K562 (cell line): ENCODE results near the gene EGFR. TPM values are rescaled to one million over a fixed set of nuclear protein-coding genes. Genes with fewer than 3 reads are reported as not detected.

Experiments used
- ATAC-seq: fragments of 200-7000 bp; cut with Tn5 transposase; 3 replicates; pipeline ENCODE4 v1.9.1; 2020; ENCODE audit warnings: moderate library complexity
- BruUV-seq: library from RNA; stranded (reverse); fragments of 400-500 nt; replicated peaks from 2 replicates; lab custom pipeline; 2021; lab: Mats Ljungman, UMichigan
- CTCF ChIA-PET: fragments of 300-600 bp; formaldehyde crosslinking; extraction: SDS; loops from one replicate; lab custom pipeline; 2021; ENCODE audit warnings: low intra/inter-chr PET ratio; lab: Yijun Ruan, JAX
- POLR2A ChIA-PET: fragments of 300-600, 350-650 bp; sonication (Branson Sonifier 250); formaldehyde crosslinking; extraction: SDS; loops from one replicate; lab custom pipeline; 2021; ENCODE audit warnings: antibody characterized with exemption, inconsistent platforms; lab: Yijun Ruan, JAX
- DNase-seq, 4 experiments: peaks; one replicate each; pipeline versions ENCODE4 v3.0.0 to v3.0.0-alpha.2; 2011 to 2018; ENCODE audit warnings: low spot score in 3 of 4, mixed read lengths in 3 of 4; ENCODE audit errors: extremely low read depth in 1 of 4
- FAIRE-seq: peaks from 2 replicates; lab custom pipeline; 2011; peaks lifted over from hg19 to GRCh38; lab: Jason Lieb, UNC
- H2AFZ ChIP-seq: 2 replicates; pipeline ENCODE4 v1.6.0; 2011; ENCODE audit warnings: low read depth, low read length, control low read depth, inconsistent platforms
- H3K27ac ChIP-seq: fragments of 200-600 bp; 3 replicates; pipeline ENCODE4 v1.8.0; 2011; ENCODE audit warnings: low read depth, mild to moderate bottlenecking, control low read depth, inconsistent platforms, low read length, moderate library complexity, mixed read lengths; ENCODE audit errors: extremely low read depth
- H3K27me3 ChIP-seq, 2 experiments: fragments of 300-600 bp in 1 of 2; 2 replicates in 1 of 2; 3 replicates in 1 of 2; pipeline versions ENCODE4 v1.6.0 to v1.8.0; 2011; ENCODE audit warnings: inconsistent platforms in 2 of 2, low read length in 2 of 2, mild to moderate bottlenecking in 1 of 2, mixed read lengths in 1 of 2, moderate library complexity in 1 of 2; ENCODE audit not compliant: control insufficient read depth in 2 of 2, insufficient read depth in 2 of 2
- H3K36me3 ChIP-seq: fragments of 300-600 bp; 3 replicates; pipeline ENCODE4 v1.8.0; 2011; ENCODE audit warnings: mild to moderate bottlenecking, low read length, inconsistent platforms; ENCODE audit not compliant: control insufficient read depth, insufficient read depth
- H3K4me1 ChIP-seq, 2 experiments: fragments of 200-600 bp in 1 of 2; replicated peaks in 1 of 2; 2 replicates in 1 of 2; 3 replicates in 1 of 2; pipeline versions ENCODE4 v1.5.1 to v1.8.0; 2011; ENCODE audit warnings: inconsistent platforms in 2 of 2, low read length in 2 of 2, mild to moderate bottlenecking in 1 of 2, mixed read lengths in 1 of 2, moderate library complexity in 1 of 2; ENCODE audit not compliant: control insufficient read depth in 2 of 2, insufficient read depth in 2 of 2
- H3K4me2 ChIP-seq: 2 replicates; pipeline ENCODE4 v1.6.1; 2011; ENCODE audit warnings: low read length, control low read depth, inconsistent platforms, mixed read lengths; ENCODE audit not compliant: insufficient read depth
- H3K4me3 ChIP-seq: fragments of 200-600 bp; sonication (generic), shearing (Covaris generic); 2 replicates; pipeline ENCODE4 v1.5.1; 2016; ENCODE audit warnings: control low read depth, inconsistent platforms
- H3K79me2 ChIP-seq: fragments of 200-600 bp; 3 replicates; pipeline ENCODE4 v1.8.0; 2011; ENCODE audit warnings: low read length, inconsistent platforms; ENCODE audit not compliant: control insufficient read depth, insufficient read depth
- H3K9ac ChIP-seq, 2 experiments: 2 replicates each; pipeline versions ENCODE4 v1.6.0 to v1.6.1; 2011; ENCODE audit warnings: low read depth in 2 of 2, low read length in 2 of 2, control low read depth in 1 of 2, inconsistent platforms in 1 of 2, mild to moderate bottlenecking in 1 of 2, mixed read lengths in 1 of 2; ENCODE audit not compliant: insufficient read depth in 1 of 2
- H3K9me1 ChIP-seq: one replicate; pipeline ENCODE4 v1.6.0; 2011; ENCODE audit warnings: inconsistent platforms, mild to moderate bottlenecking, low read length, moderate library complexity; ENCODE audit not compliant: control insufficient read depth, insufficient read depth
- H3K9me3 ChIP-seq: replicated peaks from 2 replicates; pipeline ENCODE4 v1.5.1; 2011; ENCODE audit warnings: low read depth, low read length, inconsistent platforms; ENCODE audit not compliant: control insufficient read depth, insufficient read depth
- H4K20me1 ChIP-seq: replicated peaks from 2 replicates; pipeline ENCODE4 v1.6.1; 2011; ENCODE audit warnings: low read length, inconsistent platforms, mixed read lengths; ENCODE audit not compliant: control insufficient read depth, insufficient read depth
- CBFA2T3 ChIP-seq: fragments of 450-650 bp; IDR thresholded peaks from 2 replicates; pipeline ENCODE4 v1.6.1; 2017
- CEBPG ChIP-seq, 3 experiments: fragments of 200-800 bp in 1 of 3; sonication (Bioruptor generic) in 1 of 3; sonication (generic) in 1 of 3; formaldehyde crosslinking in 1 of 3; IDR thresholded peaks in 2 of 3; conservative IDR thresholded peaks in 1 of 3; 2 replicates each; pipeline versions ENCODE4 v1.6.1 to v1.8.0; 2016 to 2022; ENCODE audit warnings: missing compliant biosample characterization in 2 of 3, missing genetic modification characterization in 2 of 3, mild to moderate bottlenecking in 1 of 3, missing genetic modification reagents in 1 of 3
- FOXJ3 ChIP-seq: sonication (generic); formaldehyde crosslinking; IDR thresholded peaks from 2 replicates; pipeline ENCODE4 v1.4.0; 2020; ENCODE audit warnings: mild to moderate bottlenecking, missing genetic modification reagents
- POLR2AphosphoS5 ChIP-seq: IDR thresholded peaks from 2 replicates; pipeline ENCODE4 v1.6.1; 2011; ENCODE audit warnings: mild to moderate bottlenecking, low read depth, low read length, moderate library complexity; ENCODE audit not compliant: control insufficient read depth, insufficient read depth
- POLR3G ChIP-seq: IDR thresholded peaks from 2 replicates; pipeline ENCODE4 v1.6.1; 2011; ENCODE audit not compliant: insufficient read length, insufficient replicate concordance; ENCODE audit errors: extremely low read depth
- ZBTB17 ChIP-seq: fragments of 450-650 bp; formaldehyde crosslinking; IDR thresholded peaks from 2 replicates; pipeline ENCODE4 v1.4.0; 2020; ENCODE audit warnings: mild to moderate bottlenecking
- ZC3H8 ChIP-seq: fragments of 450-650 bp; IDR thresholded peaks from 2 replicates; pipeline ENCODE4 v1.6.1; 2017
- ZNF444 ChIP-seq: fragments of 250-450 bp; sonication (Bioruptor Pico); IDR thresholded peaks from 2 replicates; pipeline ENCODE4 v1.4.0; 2020; ENCODE audit warnings: mild to moderate bottlenecking, moderate library complexity
- ZNF717 ChIP-seq: fragments of 250-450 bp; sonication (Bioruptor Pico); IDR thresholded peaks from 2 replicates; pipeline ENCODE4 v1.5.0; 2021
- WGBS: fragments of 100-300 bp; shearing (Covaris generic); methylation state at CpG from one replicate; pipeline ENCODE4 v1.1.6; 2016; ENCODE audit warnings: low coverage, mixed read lengths; ENCODE audit not compliant: insufficient coverage; ENCODE audit errors: missing lambda C conversion rate; 5-methylcytosine and 5-hydroxymethylcytosine counted together
- in situ Hi-C: fragments of 300-500 bp; cut with MboI; formaldehyde crosslinking; loops from 4 replicates; pipeline ENCODE4 v1.15.0; 2018; ENCODE audit warnings: inconsistent platforms, mixed read lengths
- intact Hi-C: fragments of 100-400 bp; cut with micrococcal nuclease; formaldehyde crosslinking; loops from 2 replicates; pipeline ENCODE4 v1.14.2; 2022
- polyA plus RNA-seq, 8 experiments: library from polyadenylated mRNA; depleted of rRNA in 4 of 8; stranded (reverse) in 5 of 8; unstranded in 3 of 8; fragments of >200 nt; fragmentation: Nextera tagmentation in 2 of 8; fragmentation: Illumina TruSeq in 1 of 8; extraction: Ambion mirVana in 2 of 8; extraction: Trizol in 1 of 8; gene quantifications; 2 replicates each; pipeline versions ENCODE4 v1.2.1 to v1.2.3, GENCODE V29; 2011 to 2014; ENCODE audit warnings: inconsistent platforms in 1 of 8, missing spikeins in 1 of 8
- total RNA-seq, 7 experiments: library from RNA; depleted of rRNA in 6 of 7; stranded (reverse); fragments of >200 nt in 6 of 7; fragmentation: Illumina TruSeq in 2 of 7; extraction: Trizol in 2 of 7; gene quantifications; 2 replicates each; pipeline versions ENCODE4 v1.2.1 to v1.2.3, GENCODE V29; 2011 to 2021; ENCODE audit warnings: low replicate concordance in 1 of 7
- TF ChIP-seq, protein P1 (sequence below): fragments of 450-650 bp; IDR thresholded peaks from 2 replicates; pipeline ENCODE4 v1.6.1; 2017; ENCODE audit warnings: antibody characterized with exemption, mild to moderate bottlenecking
- TF ChIP-seq, protein P2 (sequence below): fragments of 250-450 bp; sonication (Bioruptor Pico); IDR thresholded peaks from 2 replicates; pipeline ENCODE4 v1.4.0; 2020; ENCODE audit warnings: borderline replicate concordance
- TF ChIP-seq, protein P3 (sequence below): sonication (generic); formaldehyde crosslinking; IDR thresholded peaks from 2 replicates; pipeline ENCODE4 v1.8.0; 2022; ENCODE audit warnings: missing genetic modification reagents, mild to moderate bottlenecking, borderline replicate concordance
- TF ChIP-seq, protein P4 (sequence below): IDR thresholded peaks from 2 replicates; pipeline ENCODE4 v1.6.1; 2012; ENCODE audit warnings: low read depth, low read length, improper control_type of control experiment, borderline replicate concordance

Gene EGFR
- total and polyA plus RNA-seq, 9 of the 15 experiments (the other 6 are each of a cell fraction or from before 2014, with no cell fraction given): 0.13 TPM; not detected in 8

DNA sequence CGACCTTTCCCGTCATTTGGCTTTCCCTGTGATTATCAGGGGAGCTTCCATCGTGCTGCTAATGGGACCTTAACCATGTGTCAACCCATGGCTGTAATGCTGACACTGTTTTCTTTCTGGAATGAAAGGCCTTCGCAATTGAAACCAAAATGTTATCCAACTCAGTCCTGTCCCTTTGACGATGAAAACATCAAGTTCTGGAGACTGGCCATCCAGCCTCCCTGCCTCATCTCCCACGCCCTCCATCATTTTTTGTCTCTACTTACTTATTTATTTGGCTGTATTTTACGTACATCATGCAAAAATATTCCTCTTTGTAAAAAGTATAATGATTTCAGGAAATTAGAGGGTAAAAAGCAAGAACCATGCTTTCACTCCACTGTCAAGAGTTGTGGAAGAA lies 69.8 kb downstream of the EGFR start:
- ATAC-seq (no peak), FAIRE-seq (no peak), DNase-seq (no peak)
- BruUV-seq: no TSS peak
- intact Hi-C loops: no loop called here
- H3K4me2 ChIP-seq: no peak overlapping the region
- no peak overlapping the region for H3K9ac ChIP-seq
- H3K9me1 ChIP-seq: no peaks in the 10 kb centered on the region
- H3K27ac ChIP-seq: no peak overlapping the region
- no peak overlapping the region for H3K4me3 ChIP-seq
- H3K4me1 ChIP-seq: no peaks in the 10 kb centered on the region
- no peaks in the 10 kb centered on the region for H3K79me2 ChIP-seq
- H3K9me3 ChIP-seq: no peaks in the 10 kb centered on the region
- POLR2A ChIA-PET: no interaction called here
- CTCF ChIA-PET: no interaction called here
- H4K20me1 ChIP-seq: no peaks in the 10 kb centered on the region
- WGBS: 3% methylated on average over 7 of the region's 7 CpGs
- in situ Hi-C loops: no loop called here
- no peak overlapping the region for H2AFZ ChIP-seq
- H3K27me3 ChIP-seq: peaks cover 5 to 14% of the 10 kb centered on the region in 2 experiments; a peak in 4 of 5 replicates
- H3K36me3 ChIP-seq: no peaks in the 10 kb centered on the region
- no peak for TF ChIP-seq FOXJ3 (CRISPR knock-in tag)
- no peak for TF ChIP-seq POLR2AphosphoS5
- TF ChIP-seq ZNF717 (CRISPR knock-in tag): no peak
- no peak for TF ChIP-seq POLR3G
- TF ChIP-seq, protein P1, sequence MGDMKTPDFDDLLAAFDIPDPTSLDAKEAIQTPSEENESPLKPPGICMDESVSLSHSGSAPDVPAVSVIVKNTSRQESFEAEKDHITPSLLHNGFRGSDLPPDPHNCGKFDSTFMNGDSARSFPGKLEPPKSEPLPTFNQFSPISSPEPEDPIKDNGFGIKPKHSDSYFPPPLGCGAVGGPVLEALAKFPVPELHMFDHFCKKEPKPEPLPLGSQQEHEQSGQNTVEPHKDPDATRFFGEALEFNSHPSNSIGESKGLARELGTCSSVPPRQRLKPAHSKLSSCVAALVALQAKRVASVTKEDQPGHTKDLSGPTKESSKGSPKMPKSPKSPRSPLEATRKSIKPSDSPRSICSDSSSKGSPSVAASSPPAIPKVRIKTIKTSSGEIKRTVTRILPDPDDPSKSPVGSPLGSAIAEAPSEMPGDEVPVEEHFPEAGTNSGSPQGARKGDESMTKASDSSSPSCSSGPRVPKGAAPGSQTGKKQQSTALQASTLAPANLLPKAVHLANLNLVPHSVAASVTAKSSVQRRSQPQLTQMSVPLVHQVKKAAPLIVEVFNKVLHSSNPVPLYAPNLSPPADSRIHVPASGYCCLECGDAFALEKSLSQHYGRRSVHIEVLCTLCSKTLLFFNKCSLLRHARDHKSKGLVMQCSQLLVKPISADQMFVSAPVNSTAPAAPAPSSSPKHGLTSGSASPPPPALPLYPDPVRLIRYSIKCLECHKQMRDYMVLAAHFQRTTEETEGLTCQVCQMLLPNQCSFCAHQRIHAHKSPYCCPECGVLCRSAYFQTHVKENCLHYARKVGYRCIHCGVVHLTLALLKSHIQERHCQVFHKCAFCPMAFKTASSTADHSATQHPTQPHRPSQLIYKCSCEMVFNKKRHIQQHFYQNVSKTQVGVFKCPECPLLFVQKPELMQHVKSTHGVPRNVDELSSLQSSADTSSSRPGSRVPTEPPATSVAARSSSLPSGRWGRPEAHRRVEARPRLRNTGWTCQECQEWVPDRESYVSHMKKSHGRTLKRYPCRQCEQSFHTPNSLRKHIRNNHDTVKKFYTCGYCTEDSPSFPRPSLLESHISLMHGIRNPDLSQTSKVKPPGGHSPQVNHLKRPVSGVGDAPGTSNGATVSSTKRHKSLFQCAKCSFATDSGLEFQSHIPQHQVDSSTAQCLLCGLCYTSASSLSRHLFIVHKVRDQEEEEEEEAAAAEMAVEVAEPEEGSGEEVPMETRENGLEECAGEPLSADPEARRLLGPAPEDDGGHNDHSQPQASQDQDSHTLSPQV: no peak
- TF ChIP-seq ZBTB17 (CRISPR knock-in tag): no peak
- TF ChIP-seq, protein P2, sequence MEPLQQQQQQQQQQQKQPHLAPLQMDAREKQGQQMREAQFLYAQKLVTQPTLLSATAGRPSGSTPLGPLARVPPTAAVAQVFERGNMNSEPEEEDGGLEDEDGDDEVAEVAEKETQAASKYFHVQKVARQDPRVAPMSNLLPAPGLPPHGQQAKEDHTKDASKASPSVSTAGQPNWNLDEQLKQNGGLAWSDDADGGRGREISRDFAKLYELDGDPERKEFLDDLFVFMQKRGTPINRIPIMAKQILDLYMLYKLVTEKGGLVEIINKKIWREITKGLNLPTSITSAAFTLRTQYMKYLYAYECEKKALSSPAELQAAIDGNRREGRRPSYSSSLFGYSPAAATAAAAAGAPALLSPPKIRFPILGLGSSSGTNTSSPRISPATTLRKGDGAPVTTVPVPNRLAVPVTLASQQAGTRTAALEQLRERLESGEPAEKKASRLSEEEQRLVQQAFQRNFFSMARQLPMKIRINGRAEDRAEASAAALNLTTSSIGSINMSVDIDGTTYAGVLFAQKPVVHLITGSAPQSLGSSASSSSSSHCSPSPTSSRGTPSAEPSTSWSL (CRISPR knock-in tag): no peak
- TF ChIP-seq ZNF444 (CRISPR knock-in tag): no peak
- no peak for TF ChIP-seq CEBPG (CRISPR knock-in tag; IDR thresholded peaks at IDR 0.05)
- TF ChIP-seq CEBPG (tag; conservative IDR thresholded peaks at IDR 0.05 in 1 of 2, IDR thresholded peaks at IDR 0.05 in 1 of 2): no peak
- TF ChIP-seq ZC3H8: no peak
- TF ChIP-seq, protein P3, sequence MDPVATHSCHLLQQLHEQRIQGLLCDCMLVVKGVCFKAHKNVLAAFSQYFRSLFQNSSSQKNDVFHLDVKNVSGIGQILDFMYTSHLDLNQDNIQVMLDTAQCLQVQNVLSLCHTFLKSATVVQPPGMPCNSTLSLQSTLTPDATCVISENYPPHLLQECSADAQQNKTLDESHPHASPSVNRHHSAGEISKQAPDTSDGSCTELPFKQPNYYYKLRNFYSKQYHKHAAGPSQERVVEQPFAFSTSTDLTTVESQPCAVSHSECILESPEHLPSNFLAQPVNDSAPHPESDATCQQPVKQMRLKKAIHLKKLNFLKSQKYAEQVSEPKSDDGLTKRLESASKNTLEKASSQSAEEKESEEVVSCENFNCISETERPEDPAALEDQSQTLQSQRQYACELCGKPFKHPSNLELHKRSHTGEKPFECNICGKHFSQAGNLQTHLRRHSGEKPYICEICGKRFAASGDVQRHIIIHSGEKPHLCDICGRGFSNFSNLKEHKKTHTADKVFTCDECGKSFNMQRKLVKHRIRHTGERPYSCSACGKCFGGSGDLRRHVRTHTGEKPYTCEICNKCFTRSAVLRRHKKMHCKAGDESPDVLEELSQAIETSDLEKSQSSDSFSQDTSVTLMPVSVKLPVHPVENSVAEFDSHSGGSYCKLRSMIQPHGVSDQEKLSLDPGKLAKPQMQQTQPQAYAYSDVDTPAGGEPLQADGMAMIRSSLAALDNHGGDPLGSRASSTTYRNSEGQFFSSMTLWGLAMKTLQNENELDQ: no peak
- TF ChIP-seq CBFA2T3: no peak
- TF ChIP-seq, protein P4, sequence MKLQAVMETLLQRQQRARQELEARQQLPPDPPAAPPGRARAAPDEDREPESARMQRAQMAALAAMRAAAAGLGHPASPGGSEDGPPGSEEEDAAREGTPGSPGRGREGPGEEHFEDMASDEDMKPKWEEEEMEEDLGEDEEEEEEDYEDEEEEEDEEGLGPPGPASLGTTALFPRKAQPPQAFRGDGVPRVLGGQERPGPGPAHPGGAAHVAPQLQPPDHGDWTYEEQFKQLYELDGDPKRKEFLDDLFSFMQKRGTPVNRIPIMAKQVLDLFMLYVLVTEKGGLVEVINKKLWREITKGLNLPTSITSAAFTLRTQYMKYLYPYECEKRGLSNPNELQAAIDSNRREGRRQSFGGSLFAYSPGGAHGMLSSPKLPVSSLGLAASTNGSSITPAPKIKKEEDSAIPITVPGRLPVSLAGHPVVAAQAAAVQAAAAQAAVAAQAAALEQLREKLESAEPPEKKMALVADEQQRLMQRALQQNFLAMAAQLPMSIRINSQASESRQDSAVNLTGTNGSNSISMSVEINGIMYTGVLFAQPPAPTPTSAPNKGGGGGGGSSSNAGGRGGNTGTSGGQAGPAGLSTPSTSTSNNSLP: no peak
